ENCODE data around the gene DHX8. TPM values are rescaled to one million over a fixed set of nuclear protein-coding genes. Genes with fewer than 3 reads are reported as not detected.

The DHX8 gene
- total RNA-seq, 2 experiments from 2014 or later, result 37.0 to 48.3 TPM

DNA sequence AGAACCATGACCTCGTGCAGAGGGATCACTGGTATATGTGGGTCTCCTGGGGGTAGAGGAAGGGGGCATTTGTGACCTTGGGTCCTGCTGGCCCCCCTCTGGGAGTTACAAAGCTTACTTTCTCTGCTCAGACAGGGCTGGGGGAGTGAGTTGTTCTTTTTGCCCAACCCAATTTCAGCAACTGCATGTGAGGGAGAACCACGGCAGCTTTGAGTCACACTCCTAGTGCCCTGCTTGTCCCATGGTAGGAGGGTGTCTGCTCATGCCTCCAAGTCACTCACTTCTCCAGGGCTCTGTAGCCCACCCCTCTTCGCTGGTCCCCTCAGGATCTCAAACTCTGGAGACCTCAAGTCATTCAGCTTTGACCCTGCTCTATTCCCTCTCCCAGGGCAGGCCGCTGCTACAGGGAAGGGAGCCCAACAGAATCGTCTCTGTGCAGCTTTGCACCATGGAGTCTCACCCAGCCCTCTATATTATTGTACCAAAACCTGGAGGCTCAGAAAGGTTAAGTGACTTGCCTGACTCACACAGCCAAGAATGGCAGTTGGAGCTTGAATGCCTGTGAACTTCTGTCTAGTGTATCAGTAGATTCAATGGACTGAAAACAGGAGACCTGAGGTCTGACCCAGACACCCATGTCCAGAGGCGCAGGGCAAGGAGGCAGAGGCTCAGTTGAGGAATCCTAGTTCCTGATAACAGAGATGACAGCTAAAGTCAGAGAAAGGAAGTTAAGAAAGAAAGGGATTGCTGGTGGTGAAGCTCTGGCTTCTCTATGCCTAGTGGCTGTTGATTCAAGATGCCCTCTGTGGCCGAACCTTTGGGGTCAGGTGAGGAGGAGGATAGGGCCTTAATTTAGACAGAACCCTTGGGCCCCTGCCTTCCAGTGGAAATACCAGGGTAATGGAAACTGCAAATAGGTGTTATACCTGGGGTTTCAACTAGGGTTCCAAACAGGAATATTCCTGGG, 77.0 kb downstream of the DHX8 start:
- intact Hi-C loops (cut with micrococcal nuclease; ENCODE audit: unreplicated experiment), result no loop called here
- Histone ChIP-seq H3K4me2 (ENCODE audit: low read length) (no peak overlapping the region), H4K20me1 (ENCODE audit: insufficient read depth, low read length) (no peaks in the 10 kb centered on the region), H2AFZ (ENCODE audit: low read length) (no peak overlapping the region), H3K4me3 (ENCODE audit: low read depth, low read length, poor library complexity, severe bottlenecking) (no peak overlapping the region), H3K27ac (ENCODE audit: low read depth, low read length, poor library complexity, severe bottlenecking) (no peak overlapping the region), H3K79me2 (ENCODE audit: insufficient read depth, low read depth, low read length) (no peaks in the 10 kb centered on the region), H3K36me3 (ENCODE audit: insufficient read depth, low read length) (no peaks in the 10 kb centered on the region), H3K9me3 (ENCODE audit: low read length) (no peaks in the 10 kb centered on the region), H3K4me1 (ENCODE audit: insufficient read depth, low read length, poor library complexity, severe bottlenecking) (no peaks in the 10 kb centered on the region), H3K9me2 (ENCODE audit: insufficient read depth, low read length) (no peaks in the 10 kb centered on the region)
- DNase-seq (ENCODE audit: low spot score), result no peak
- TF ChIP-seq, protein P1, sequence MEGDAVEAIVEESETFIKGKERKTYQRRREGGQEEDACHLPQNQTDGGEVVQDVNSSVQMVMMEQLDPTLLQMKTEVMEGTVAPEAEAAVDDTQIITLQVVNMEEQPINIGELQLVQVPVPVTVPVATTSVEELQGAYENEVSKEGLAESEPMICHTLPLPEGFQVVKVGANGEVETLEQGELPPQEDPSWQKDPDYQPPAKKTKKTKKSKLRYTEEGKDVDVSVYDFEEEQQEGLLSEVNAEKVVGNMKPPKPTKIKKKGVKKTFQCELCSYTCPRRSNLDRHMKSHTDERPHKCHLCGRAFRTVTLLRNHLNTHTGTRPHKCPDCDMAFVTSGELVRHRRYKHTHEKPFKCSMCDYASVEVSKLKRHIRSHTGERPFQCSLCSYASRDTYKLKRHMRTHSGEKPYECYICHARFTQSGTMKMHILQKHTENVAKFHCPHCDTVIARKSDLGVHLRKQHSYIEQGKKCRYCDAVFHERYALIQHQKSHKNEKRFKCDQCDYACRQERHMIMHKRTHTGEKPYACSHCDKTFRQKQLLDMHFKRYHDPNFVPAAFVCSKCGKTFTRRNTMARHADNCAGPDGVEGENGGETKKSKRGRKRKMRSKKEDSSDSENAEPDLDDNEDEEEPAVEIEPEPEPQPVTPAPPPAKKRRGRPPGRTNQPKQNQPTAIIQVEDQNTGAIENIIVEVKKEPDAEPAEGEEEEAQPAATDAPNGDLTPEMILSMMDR (conservative IDR thresholded peaks at IDR 0.05; ENCODE audit: low read length), result no peak
- TF ChIP-seq EZH2phosphoT487 (IDR thresholded peaks at IDR 0.05; ENCODE audit: borderline replicate concordance, low read depth, low read length), result no peak
- CTCF ChIA-PET (ENCODE audit: unreplicated experiment), result no interaction called here
- BruUV-seq (replicated peaks), result no TSS peak
- POLR2A ChIA-PET, result interaction anchor here (0.6 kb wide), 1 partner anchor 107 kb away, joined by 3 read pairs; no protein-coding TSS in a partner anchor

DNA sequence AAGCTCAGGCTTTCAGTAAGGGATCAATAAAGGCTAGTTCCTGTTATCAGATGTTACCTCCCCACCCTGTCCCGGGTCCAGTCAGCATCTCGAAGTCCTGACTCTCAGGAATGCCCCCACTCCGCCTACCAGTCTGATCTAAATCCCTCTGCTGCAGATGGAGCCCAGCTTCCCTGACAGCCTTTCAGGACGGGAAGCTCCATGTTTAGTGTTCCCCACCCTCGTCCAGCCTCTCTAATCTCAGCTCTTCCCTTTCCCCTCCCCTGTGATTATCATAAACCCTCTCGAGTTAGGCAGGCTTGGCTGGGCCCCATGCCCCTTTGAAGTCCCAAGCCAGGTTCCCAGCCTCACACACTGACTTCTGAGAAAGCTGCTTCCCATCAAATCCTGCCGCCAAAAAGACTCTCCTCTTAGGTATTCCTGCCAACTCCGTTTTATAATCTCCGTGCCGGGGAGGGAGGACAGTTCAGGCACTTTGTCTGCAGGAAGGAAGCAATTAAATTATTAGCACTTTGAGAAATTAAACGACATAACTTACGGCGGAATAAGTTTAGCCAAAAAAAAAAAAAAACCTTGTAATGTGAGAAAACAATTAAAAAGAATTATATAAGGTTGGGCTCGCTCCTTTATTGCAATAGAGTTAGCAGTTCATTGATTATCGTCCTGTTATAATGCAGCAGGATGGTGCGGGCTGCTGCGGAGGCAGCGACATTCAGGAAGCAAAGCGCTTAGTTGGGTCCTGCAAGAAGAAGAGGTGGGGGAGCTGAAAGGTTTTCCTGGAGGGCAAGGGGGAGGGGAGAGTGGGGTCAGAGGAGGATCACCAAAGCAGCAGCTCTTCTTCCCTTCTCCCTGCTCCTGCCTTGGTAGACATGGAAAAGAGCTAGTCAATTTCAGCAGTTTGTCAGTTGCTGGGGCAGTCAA, 79.2 kb downstream of the DHX8 start:
- ChIA-PET CTCF (ENCODE audit: unreplicated experiment) (no interaction called here), POLR2A (interaction anchor here (0.7 kb wide), 1 partner anchor 72 kb away, joined by 10 read pairs; no protein-coding TSS in a partner anchor)
- TF ChIP-seq, protein P1 (conservative IDR thresholded peaks at IDR 0.05; ENCODE audit: low read length), result no peak
- TF ChIP-seq EZH2phosphoT487 (IDR thresholded peaks at IDR 0.05; ENCODE audit: borderline replicate concordance, low read depth, low read length), result no peak
- intact Hi-C loops (cut with micrococcal nuclease; ENCODE audit: unreplicated experiment), result no loop called here
- Histone ChIP-seq H3K9me3 (ENCODE audit: low read length) (no peaks in the 10 kb centered on the region), H3K9me2 (ENCODE audit: insufficient read depth, low read length) (no peaks in the 10 kb centered on the region), H3K4me3 (ENCODE audit: low read depth, low read length, poor library complexity, severe bottlenecking) (no peak overlapping the region), H3K4me1 (ENCODE audit: insufficient read depth, low read length, poor library complexity, severe bottlenecking) (no peaks in the 10 kb centered on the region), H2AFZ (ENCODE audit: low read length) (no peak overlapping the region), H3K4me2 (ENCODE audit: low read length) (no peak overlapping the region), H3K36me3 (ENCODE audit: insufficient read depth, low read length) (no peaks in the 10 kb centered on the region), H3K79me2 (ENCODE audit: insufficient read depth, low read depth, low read length) (no peaks in the 10 kb centered on the region), H3K27ac (ENCODE audit: low read depth, low read length, poor library complexity, severe bottlenecking) (no peak overlapping the region), H4K20me1 (ENCODE audit: insufficient read depth, low read length) (no peaks in the 10 kb centered on the region)
- no TSS peak for BruUV-seq (replicated peaks)
- no peak for DNase-seq (ENCODE audit: low spot score)

Measured in OCI-LY7 (cell line).